Thyroid gland (tissue), 4 donors: Measurements from ENCODE around the gene GRM7. TPM values are rescaled to one million over a fixed set of nuclear protein-coding genes. Genes with fewer than 3 reads are reported as not detected.
A peak's percentile ranks its signal among the peaks of the same experiment; 100 is the strongest.

ENCODE experiments used
- DNase-seq, 2 donors: peaks; one replicate each; pipeline ENCODE4 v3.0.0-alpha.2; 2019
- H3K27ac ChIP-seq, 3 donors: fragments of 200-600 bp; sonication (generic); 1 replicate in 2 of 3; 2 replicates in 1 of 3; pipeline ENCODE4 v1.5.1; 2016 to 2019; ENCODE audit warnings: mild to moderate bottlenecking in 1 of 3, moderate library complexity in 1 of 3
- H3K27me3 ChIP-seq: fragments of 200-600 bp; sonication (generic); one replicate; pipeline ENCODE4 v1.5.1; 2019
- H3K36me3 ChIP-seq, 2 donors: fragments of 200-600 bp; sonication (generic); one replicate each; pipeline ENCODE4 v1.5.1; 2016 to 2019
- H3K4me1 ChIP-seq, 2 donors: fragments of 200-600 bp; sonication (generic); one replicate each; pipeline ENCODE4 v1.5.1; 2017 to 2019
- H3K4me3 ChIP-seq, 3 donors: fragments of 200-600 bp; sonication (generic); replicated peaks in 1 of 3; 1 replicate in 2 of 3; 2 replicates in 1 of 3; pipeline ENCODE4 v1.5.1; 2016; ENCODE audit warnings: mild to moderate bottlenecking in 1 of 3
- H3K9me3 ChIP-seq: fragments of 200-600 bp; sonication (generic); one replicate; pipeline ENCODE4 v1.5.1; 2017
- CTCF ChIP-seq, 6 experiments: fragments of 200-600 bp in 3 of 6; fragments of 450-650 bp in 3 of 6; sonication (generic) in 3 of 6; IDR thresholded peaks; one replicate each; pipeline ENCODE4 v1.5.1; 2016 to 2019; ENCODE audit warnings: antibody characterized with exemption in 6 of 6, mild to moderate bottlenecking in 2 of 6, inconsistent platforms in 1 of 6, moderate library complexity in 1 of 6
- POLR2A ChIP-seq, 2 donors: fragments of 450-650 bp; IDR thresholded peaks; one replicate each; pipeline ENCODE4 v1.6.1; 2017; ENCODE audit warnings: antibody characterized with exemption in 2 of 2, mild to moderate bottlenecking in 2 of 2, moderate library complexity in 1 of 2
- WGBS, 2 donors: methylation state at CpG; one replicate each; pipeline ENCODE4 v1.1.5; 2017; 5-methylcytosine and 5-hydroxymethylcytosine counted together
- intact Hi-C: fragments of 100-400 bp; cut with DNase I; formaldehyde crosslinking; loops from one replicate; pipeline ENCODE4 v1.15.1; 2023
- total RNA-seq, 4 donors: library from RNA; depleted of rRNA; stranded (reverse); fragments of >200 nt; gene quantifications; one replicate each; pipeline ENCODE4 v1.2.3, GENCODE V29; 2016

GRM7 gene
- total RNA-seq, 4 donors from 2014 or later = 0.11 to 0.81 (median 0.60) TPM

DNA sequence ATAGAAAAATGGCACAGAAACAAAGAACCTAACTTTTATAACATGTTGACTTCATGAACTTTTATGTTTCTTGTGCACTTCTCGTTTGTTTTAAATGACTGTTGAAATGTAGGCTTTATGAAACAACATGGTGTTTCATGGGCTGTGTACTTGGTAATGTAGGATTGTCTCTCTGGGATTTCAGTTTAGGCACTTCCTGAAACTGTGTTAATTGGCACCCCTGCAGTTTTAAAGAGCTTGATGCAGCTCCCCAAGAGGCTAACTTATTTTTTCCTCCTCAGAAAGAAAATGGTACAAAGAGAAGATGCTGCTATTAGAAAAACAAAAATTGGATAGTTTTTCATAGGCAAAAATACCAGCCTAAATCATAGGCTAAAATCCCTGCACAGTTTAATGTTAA is 239.2 kb downstream of the GRM7 start:
- WGBS, 2 donors = 85 to 94% methylated on average over 1 of the region's 1 CpG
- Histone ChIP-seq H3K9me3 (no peaks in the 10 kb centered on the region), H3K4me3 (no peak overlapping the region), H3K4me1 (no peaks in the 10 kb centered on the region), H3K27me3 (no peaks in the 10 kb centered on the region), H3K36me3 (no peaks in the 10 kb centered on the region), H3K27ac (no peak overlapping the region)
- DNase-seq = no peak
- TF ChIP-seq CTCF (IDR thresholded peaks at IDR 0.05) (no peak), POLR2A (IDR thresholded peaks at IDR 0.05) (no peak)
- intact Hi-C loops = no loop called here

- no peak for DNase-seq
- intact Hi-C loops = no loop called here
- Histone ChIP-seq H3K36me3 (no peaks in the 10 kb centered on the region), H3K27me3 (no peaks in the 10 kb centered on the region), H3K27ac (no peak overlapping the region), H3K4me3 (no peak overlapping the region), H3K9me3 (no peaks in the 10 kb centered on the region), H3K4me1 (no peaks in the 10 kb centered on the region)
- 79 to 91% methylated on average over 1 of the region's 1 CpG for WGBS, 2 donors
- TF ChIP-seq CTCF (IDR thresholded peaks at IDR 0.05) (no peak), POLR2A (IDR thresholded peaks at IDR 0.05) (no peak)
These were observed 245.7 kb downstream of the GRM7 start for GRCh38 chr3:7106635-7107034.

GRCh38 chr3:7112523-7113056 is 251.7 kb downstream of the GRM7 start:
- Histone ChIP-seq H3K4me1 (no peaks in the 10 kb centered on the region), H3K4me3 (no peak overlapping the region), H3K36me3 (no peaks in the 10 kb centered on the region), H3K27me3 (no peaks in the 10 kb centered on the region), H3K9me3 (no peaks in the 10 kb centered on the region), H3K27ac (no peak overlapping the region)
- intact Hi-C loops = no loop called here
- TF ChIP-seq CTCF (IDR thresholded peaks at IDR 0.05) = no peak
- no peak for TF ChIP-seq POLR2A (IDR thresholded peaks at IDR 0.05)
- DNase-seq = no peak
- WGBS, 2 donors = 92 to 100% methylated on average over 1 of the region's 1 CpG

DNA sequence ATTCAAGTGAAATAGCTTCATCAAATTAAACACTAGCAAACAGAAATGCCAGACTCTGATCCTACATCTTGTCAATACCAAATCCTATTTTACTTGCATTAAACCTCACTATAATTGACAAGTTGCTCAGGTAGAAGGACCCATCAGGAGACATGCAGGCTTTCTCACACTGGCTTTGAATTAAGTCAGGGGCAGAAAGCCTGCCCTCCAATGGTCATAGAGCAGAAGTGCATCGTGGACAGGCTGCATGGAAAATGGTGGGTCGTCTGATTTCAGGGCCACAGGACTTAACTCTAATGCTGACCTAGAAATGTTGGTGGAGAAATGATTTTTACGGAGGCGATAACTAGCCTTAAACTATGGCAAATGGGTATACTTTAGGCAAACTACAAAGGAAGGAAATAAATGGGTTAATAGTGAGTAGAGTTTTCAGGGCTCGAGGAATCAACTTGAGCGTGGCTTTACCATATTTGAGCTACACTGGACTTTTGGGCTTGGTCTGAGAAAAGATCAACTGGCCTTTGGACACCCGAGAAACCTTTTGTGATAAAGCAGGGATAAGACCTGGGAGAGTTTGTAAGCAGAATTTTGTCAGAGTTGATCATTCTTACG is 283.9 kb downstream of the GRM7 start:
- TF ChIP-seq POLR2A (IDR thresholded peaks at IDR 0.05) = no peak
- TF ChIP-seq CTCF (IDR thresholded peaks at IDR 0.05) = peak in 3 of 6 experiments; percentile 19 to 33 (median 21)
- H3K36me3 ChIP-seq = no peaks in the 10 kb centered on the region
- no peaks in the 10 kb centered on the region for H3K9me3 ChIP-seq
- H3K27me3 ChIP-seq = no peaks in the 10 kb centered on the region
- no peak overlapping the region for H3K4me3 ChIP-seq
- 77 to 78% methylated on average over 8 of the region's 8 CpGs for WGBS, 2 donors
- H3K27ac ChIP-seq = no peak overlapping the region
- peaks cover 5% of the 10 kb centered on the region in 2 donors for H3K4me1 ChIP-seq
- no peak for DNase-seq
- intact Hi-C loops = no loop called here

DNA sequence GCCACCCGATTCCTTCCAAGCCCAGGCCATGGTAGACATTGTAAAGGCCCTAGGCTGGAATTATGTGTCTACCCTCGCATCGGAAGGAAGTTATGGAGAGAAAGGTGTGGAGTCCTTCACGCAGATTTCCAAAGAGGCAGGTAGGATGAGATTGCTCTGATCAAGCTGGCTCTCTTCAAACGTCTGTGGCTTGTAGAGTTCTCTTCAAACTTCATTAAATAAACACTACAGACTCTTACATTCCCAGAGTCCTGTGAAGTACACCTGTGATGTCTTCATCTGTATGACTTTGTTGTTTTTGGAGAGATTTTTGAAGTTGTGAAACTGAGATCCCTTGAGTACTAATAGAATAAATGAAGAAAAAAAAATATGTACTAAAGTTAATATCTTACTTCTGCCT is 285.6 kb downstream of the GRM7 start:
- peak overlapping the region in 2 of 3 donors; percentile 18 to 60 for H3K27ac ChIP-seq
- intact Hi-C loops = no loop called here
- 32 to 44% methylated on average over 5 of the region's 5 CpGs for WGBS, 2 donors
- DNase-seq = peak; percentile 3 to 9
- H3K9me3 ChIP-seq = no peaks in the 10 kb centered on the region
- H3K36me3 ChIP-seq = no peaks in the 10 kb centered on the region
- H3K4me1 ChIP-seq = peaks cover 5% of the 10 kb centered on the region in 2 donors
- no peak for TF ChIP-seq POLR2A (IDR thresholded peaks at IDR 0.05)
- TF ChIP-seq CTCF (IDR thresholded peaks at IDR 0.05) = no peak
- H3K27me3 ChIP-seq = no peaks in the 10 kb centered on the region
- no peak overlapping the region for H3K4me3 ChIP-seq
